DMS53 treated with DMSO at 0.1 percent for 48 hours (cell line): ENCODE results near the gene FBLIM1.

Experiments used
- DNase-seq: peaks from one replicate; lab custom pipeline; 2025; ENCODE audit not compliant: unreplicated experiment; lab: John Stamatoyannopoulos, UW

Gene FBLIM1

GRCh38 chr1:15730936-15731335, 27.7 kb upstream of the FBLIM1 start:
- no peak for DNase-seq

- DNase-seq, result no peak
These were observed 26.6 kb upstream of the FBLIM1 start for GRCh38 chr1:15731735-15732685.

- no peak for DNase-seq
These were observed 25.9 kb upstream of the FBLIM1 start for GRCh38 chr1:15732686-15733081.

- no peak for DNase-seq
These were observed 25.3 kb upstream of the FBLIM1 start for GRCh38 chr1:15733218-15733725.

GRCh38 chr1:15733726-15734226, 24.8 kb upstream of the FBLIM1 start:
- DNase-seq, result no peak

- DNase-seq, result no peak
These were observed 24.3 kb upstream of the FBLIM1 start for GRCh38 chr1:15734296-15734695.

- DNase-seq, result no peak
These were observed 23.7 kb upstream of the FBLIM1 start for GRCh38 chr1:15734901-15735300.

- DNase-seq, result peak; percentile 15
These were observed 23.1 kb upstream of the FBLIM1 start for GRCh38 chr1:15735304-15736037.

- DNase-seq, result peak; percentile 93
These were observed 22.3 kb upstream of the FBLIM1 start, which contains the start of gene SLC25A34 for GRCh38 chr1:15736038-15736891. SLC25A34 (plus strand) TSS chr1:15736258; CDS start chr1:15736486, 228 bp downstream.

- no peak for DNase-seq
These were observed 21.7 kb upstream of the FBLIM1 start for GRCh38 chr1:15736892-15737261.

- DNase-seq, result no peak
These were observed 21.0 kb upstream of the FBLIM1 start for GRCh38 chr1:15737324-15738319.

- no peak for DNase-seq
These were observed 20.0 kb upstream of the FBLIM1 start for GRCh38 chr1:15738416-15739113.

- no peak for DNase-seq
These were observed 19.3 kb upstream of the FBLIM1 start for GRCh38 chr1:15739259-15739658.

GRCh38 chr1:15739745-15740144, 18.9 kb upstream of the FBLIM1 start:
- DNase-seq, result no peak

- peak; percentile 83 for DNase-seq
These were observed 17.4 kb upstream of the FBLIM1 start for GRCh38 chr1:15740924-15741850.

GRCh38 chr1:15742339-15742801, 16.2 kb upstream of the FBLIM1 start, which contains the start of gene TMEM82:
TMEM82 (plus strand) TSS chr1:15742499; CDS start chr1:15742560, 61 bp downstream.
- DNase-seq, result no peak

- DNase-seq, result no peak
These were observed 14.4 kb upstream of the FBLIM1 start for GRCh38 chr1:15744122-15744679.
